Measurements from ENCODE around the gene DSTN. TPM values are rescaled to one million over a fixed set of nuclear protein-coding genes. Genes with fewer than 3 reads are reported as not detected.

DSTN gene
- total and polyA plus RNA-seq, 2 of the 4 experiments (the other 2 are of a cell fraction): 221 to 269 TPM

- Histone ChIP-seq H2BK15ac (ENCODE audit: low read depth, low read length) (no peak overlapping the region), H3K4ac (ENCODE audit: low read depth, low read length) (no peak overlapping the region), H4K20me1 (ENCODE audit: insufficient read depth, low read length) (peaks cover 66% of the 10 kb centered on the region), H2BK5ac (ENCODE audit: low read depth, low read length, poor library complexity, severe bottlenecking) (no peak overlapping the region), H3K4me2 (ENCODE audit: low read depth, low read length) (no peak overlapping the region), H3K18ac (ENCODE audit: low read depth, low read length) (no peak overlapping the region), H3K9me1 (ENCODE audit: insufficient read depth, low read length) (no peaks in the 10 kb centered on the region), H3K36me3 (ENCODE audit: control insufficient read depth, insufficient read depth, low read length) (peaks cover 96% of the 10 kb centered on the region), H4K5ac (ENCODE audit: low read depth, low read length) (no peak overlapping the region), H4K8ac (ENCODE audit: low read depth in 2 of 2, low read length in 2 of 2) (no peak overlapping the region), H2BK120ac (ENCODE audit: low read depth, low read length) (no peak overlapping the region), H3K56ac (ENCODE audit: extremely low read depth, insufficient read depth, low read length) (no peak overlapping the region), H3K79me1 (ENCODE audit: low read depth in 1 of 2, low read length in 2 of 2) (peaks cover 13 to 57% of the 10 kb centered on the region in 2 experiments), H4K91ac (ENCODE audit: insufficient read depth, low read depth, low read length) (no peak overlapping the region), H2AK9ac (replicated peaks; ENCODE audit: low read depth, low read length, poor library complexity) (no peak overlapping the region), H3K9ac (ENCODE audit: low read depth, low read length) (no peak overlapping the region), H3K27ac (ENCODE audit: insufficient read depth, low read length) (no peak overlapping the region), H3K23ac (ENCODE audit: low read depth, low read length) (no peak overlapping the region), H3K4me1 (ENCODE audit: control insufficient read depth, insufficient read depth, low read length) (no peaks in the 10 kb centered on the region; the same call in 1 of the 2 replicates), H3K14ac (replicated peaks; ENCODE audit: low read depth, low read length) (no peak overlapping the region), H2AFZ (replicated peaks; ENCODE audit: low read length, poor library complexity) (no peak overlapping the region), H2BK20ac (ENCODE audit: low read depth, low read length) (no peak overlapping the region), H3K9me3 (ENCODE audit: control insufficient read depth, insufficient read depth, low read length) (no peaks in the 10 kb centered on the region), H3K4me3 (ENCODE audit: insufficient read depth, low read depth, low read length) (no peak overlapping the region), H3K27me3 (ENCODE audit: control insufficient read depth, insufficient read depth, low read length) (no peaks in the 10 kb centered on the region), H2AK5ac (ENCODE audit: low read depth, low read length) (no peak overlapping the region)
- intact Hi-C loops (cut with micrococcal nuclease) (loop anchor here (10.0 kb wide), 1 partner anchor 114 kb away; no protein-coding TSS in a partner anchor), in situ Hi-C loops (cut with MboI; ENCODE audit: low sequenced_read_pairs) (no loop called here), dilution Hi-C loops (cut with HindIII; ENCODE audit: low sequenced_read_pairs, unreplicated experiment) (no loop called here)
- ChIA-PET CTCF (no interaction called here), POLR2A (ENCODE audit: unreplicated experiment) (no interaction called here)
- TF ChIP-seq NFE2L2 (IDR thresholded peaks at IDR 0.05; ENCODE audit: low read depth, low read length) (no peak), USF2 (IDR thresholded peaks at IDR 0.05; ENCODE audit: low read depth, low read length) (no peak), RAD21 (IDR thresholded peaks at IDR 0.05; ENCODE audit: low read length) (no peak), POLR2A (IDR thresholded peaks at IDR 0.05; ENCODE audit: low read depth, low read length) (no peak), RFX5 (IDR thresholded peaks at IDR 0.05; ENCODE audit: low read depth, low read length) (no peak), MAFK (IDR thresholded peaks at IDR 0.05; ENCODE audit: low read depth, low read length) (no peak), FOS (IDR thresholded peaks at IDR 0.05; ENCODE audit: low read depth, low read length) (no peak), ELK1 (IDR thresholded peaks at IDR 0.05; ENCODE audit: borderline replicate concordance, low read depth, low read length) (no peak), BHLHE40 (IDR thresholded peaks at IDR 0.05; ENCODE audit: low read depth, low read length) (no peak), CTCF (conservative IDR thresholded peaks at IDR 0.05; ENCODE audit: low read depth, low read length) (no peak), SMC3 (IDR thresholded peaks at IDR 0.05; ENCODE audit: low read depth, low read length) (no peak), RCOR1 (IDR thresholded peaks at IDR 0.05; ENCODE audit: insufficient replicate concordance, low read length) (no peak)
- BruUV-seq (replicated peaks): no TSS peak
- WGBS, 2 experiments (ENCODE audit: extremely low coverage in 2 of 2, insufficient read length in 1 of 2): no CpG with 5 or more reads among the region's 10 CpGs
- no peak for ATAC-seq (ENCODE audit: low read depth)
- no peak for DNase-seq
Measured at GRCh38 chr20:17618673-17619013, 48.8 kb downstream of the DSTN start.
